WTC11 (cell line): ENCODE measurements around the gene SMAD5. TPM values are rescaled to one million over a fixed set of nuclear protein-coding genes. Genes with fewer than 3 reads are reported as not detected.

ENCODE experiments used
- ATAC-seq: fragments of 200-7000 bp; cut with Tn5 transposase; 2 replicates; pipeline ENCODE4 v1.10.0; 2021; ENCODE audit warnings: mild to moderate bottlenecking, moderate library complexity
- CTCF ChIA-PET: fragments of 300-600 bp; sonication (Branson Sonifier 250); formaldehyde crosslinking; loops from one replicate; lab custom pipeline; 2021; ENCODE audit warnings: antibody characterized with exemption; lab: Charles Lee
- POLR2A ChIA-PET: fragments of 350-600 bp; sonication (Branson Sonifier 250); formaldehyde crosslinking; loops from one replicate; lab custom pipeline; 2021; ENCODE audit warnings: antibody characterized with exemption; lab: Charles Lee
- DNase-seq: peaks from one replicate; pipeline ENCODE4 v3.0.0; 2021; ENCODE audit warnings: low spot score
- H3K27ac Mint-ChIP-seq: 2 replicates; pipeline ENCODE4 v1.8.0; 2021; ENCODE audit warnings: mixed read lengths
- H3K27me3 Mint-ChIP-seq: 2 replicates; pipeline ENCODE4 v1.8.0; 2021; ENCODE audit warnings: low read depth, mild to moderate bottlenecking, moderate library complexity, mixed read lengths
- H3K36me3 Mint-ChIP-seq: 2 replicates; pipeline ENCODE4 v1.8.0; 2021; ENCODE audit warnings: mixed read lengths
- H3K4me1 Mint-ChIP-seq: 2 replicates; pipeline ENCODE4 v1.8.0; 2022; ENCODE audit warnings: mixed read lengths
- H3K4me3 Mint-ChIP-seq: 2 replicates; pipeline ENCODE4 v1.8.0; 2021; ENCODE audit warnings: mild to moderate bottlenecking, moderate library complexity, mixed read lengths
- H3K9me3 Mint-ChIP-seq: 2 replicates; pipeline ENCODE4 v1.8.0; 2021; ENCODE audit warnings: mixed read lengths
- AFF4 ChIP-seq: sonication (generic); formaldehyde crosslinking; IDR thresholded peaks from 2 replicates; pipeline ENCODE4 v1.8.1; 2023; ENCODE audit warnings: mild to moderate bottlenecking, missing genetic modification reagents, borderline replicate concordance
- ATF3 ChIP-seq: sonication (generic); formaldehyde crosslinking; conservative IDR thresholded peaks from 2 replicates; pipeline ENCODE4 v1.8.1; 2022; ENCODE audit warnings: mild to moderate bottlenecking, missing genetic modification reagents
- CREM ChIP-seq: sonication (generic); formaldehyde crosslinking; IDR thresholded peaks from 2 replicates; pipeline ENCODE4 v1.8.1; 2022; ENCODE audit warnings: mild to moderate bottlenecking, missing genetic modification reagents, moderate library complexity
- E2F5 ChIP-seq: sonication (generic); formaldehyde crosslinking; IDR thresholded peaks from 2 replicates; pipeline ENCODE4 v1.8.1; 2022; ENCODE audit warnings: mild to moderate bottlenecking, moderate library complexity, missing genetic modification reagents
- ESRRA ChIP-seq: sonication (generic); formaldehyde crosslinking; IDR thresholded peaks from 2 replicates; pipeline ENCODE4 v1.8.1; 2022; ENCODE audit warnings: mild to moderate bottlenecking, missing genetic modification reagents, borderline replicate concordance
- FOXK1 ChIP-seq: sonication (generic); formaldehyde crosslinking; IDR thresholded peaks from 2 replicates; pipeline ENCODE4 v1.8.0; 2022; ENCODE audit warnings: mild to moderate bottlenecking, moderate library complexity, missing genetic modification reagents
- FOXP4 ChIP-seq: sonication (generic); formaldehyde crosslinking; IDR thresholded peaks from 2 replicates; pipeline ENCODE4 v1.8.0; 2022; ENCODE audit warnings: mild to moderate bottlenecking, missing genetic modification reagents
- GTF2I ChIP-seq: fragments of 250-450 bp; sonication (Bioruptor Pico); conservative IDR thresholded peaks from 2 replicates; pipeline ENCODE4 v1.4.0; 2021; ENCODE audit warnings: mild to moderate bottlenecking
- HMGA2 ChIP-seq: fragments of 250-450 bp; sonication (Bioruptor Pico); IDR thresholded peaks from 2 replicates; pipeline ENCODE4 v1.4.0; 2021; ENCODE audit warnings: mild to moderate bottlenecking, moderate library complexity
- MXD4 ChIP-seq: fragments of 250-450 bp; sonication (Bioruptor Pico); IDR thresholded peaks from 2 replicates; pipeline ENCODE4 v1.8.0; 2021; ENCODE audit warnings: mild to moderate bottlenecking, moderate library complexity, borderline replicate concordance
- NFATC4 ChIP-seq: fragments of 250-450 bp; sonication (Bioruptor Pico); IDR thresholded peaks from 2 replicates; pipeline ENCODE4 v1.9.0; 2021; ENCODE audit warnings: mild to moderate bottlenecking
- PREB ChIP-seq: sonication (generic); formaldehyde crosslinking; IDR thresholded peaks from 2 replicates; pipeline ENCODE4 v1.8.1; 2022; ENCODE audit warnings: mild to moderate bottlenecking, missing genetic modification reagents, moderate library complexity, borderline replicate concordance
- RELA ChIP-seq: sonication (generic); formaldehyde crosslinking; IDR thresholded peaks from 2 replicates; pipeline ENCODE4 v1.8.1; 2022; ENCODE audit warnings: missing genetic modification reagents, mild to moderate bottlenecking, borderline replicate concordance
- SOX15 ChIP-seq: fragments of 250-450 bp; sonication (Bioruptor Pico); IDR thresholded peaks from 2 replicates; pipeline ENCODE4 v1.9.0; 2021; ENCODE audit warnings: mild to moderate bottlenecking
- STAT6 ChIP-seq: sonication (generic); formaldehyde crosslinking; conservative IDR thresholded peaks from 2 replicates; pipeline ENCODE4 v1.8.1; 2023; ENCODE audit warnings: mild to moderate bottlenecking, low read depth, missing genetic modification reagents, moderate library complexity
- TCF7 ChIP-seq: sonication (generic); formaldehyde crosslinking; IDR thresholded peaks from 2 replicates; pipeline ENCODE4 v1.8.0; 2022; ENCODE audit warnings: mild to moderate bottlenecking, low read depth, missing genetic modification reagents, moderate library complexity
- TEAD1 ChIP-seq: sonication (generic); formaldehyde crosslinking; IDR thresholded peaks from 2 replicates; pipeline ENCODE4 v1.8.0; 2022; ENCODE audit warnings: mild to moderate bottlenecking, missing genetic modification reagents
- TEAD4 ChIP-seq: sonication (generic); formaldehyde crosslinking; IDR thresholded peaks from 2 replicates; pipeline ENCODE4 v1.8.0; 2022; ENCODE audit warnings: mild to moderate bottlenecking, missing genetic modification reagents
- TP53 ChIP-seq: sonication (generic); formaldehyde crosslinking; IDR thresholded peaks from 2 replicates; pipeline ENCODE4 v1.8.1; 2023; ENCODE audit warnings: mild to moderate bottlenecking, missing genetic modification reagents
- ZBTB21 ChIP-seq: sonication (generic); formaldehyde crosslinking; IDR thresholded peaks from 2 replicates; pipeline ENCODE4 v1.8.1; 2023; ENCODE audit warnings: mild to moderate bottlenecking, missing genetic modification reagents, borderline replicate concordance
- ZBTB43 ChIP-seq: sonication (generic); formaldehyde crosslinking; IDR thresholded peaks from 2 replicates; pipeline ENCODE4 v1.8.1; 2023; ENCODE audit warnings: mild to moderate bottlenecking, missing genetic modification reagents
- ZNF232 ChIP-seq: sonication (generic); formaldehyde crosslinking; IDR thresholded peaks from 2 replicates; pipeline ENCODE4 v1.8.0; 2022; ENCODE audit warnings: mild to moderate bottlenecking, missing genetic modification reagents
- ZNF423 ChIP-seq: fragments of 250-450 bp; sonication (Bioruptor Pico); IDR thresholded peaks from 2 replicates; pipeline ENCODE4 v2.1.2; 2022; ENCODE audit warnings: mild to moderate bottlenecking, moderate library complexity
- total RNA-seq: library from RNA; stranded (reverse); gene quantifications from 3 replicates; pipeline ENCODE4 v1.2.3, GENCODE V29; 2021

SMAD5 gene
- total RNA-seq, 1 experiment from 2014 or later, result 65.2 TPM

- Mint-ChIP-seq H3K9me3 (no peaks in the 10 kb centered on the region), H3K4me1 (peaks cover 17% of the 10 kb centered on the region), H3K4me3 (no peak overlapping the region), H3K27me3 (no peaks in the 10 kb centered on the region), H3K27ac (no peak overlapping the region), H3K36me3 (peaks cover 14% of the 10 kb centered on the region)
- POLR2A ChIA-PET, result no interaction called here
- no peak for DNase-seq
- TF ChIP-seq FOXP4 (CRISPR knock-in tag), result no peak
- no peak for TF ChIP-seq HMGA2 (CRISPR knock-in tag)
- TF ChIP-seq FOXK1, result no peak
- no peak for TF ChIP-seq CREM (CRISPR knock-in tag)
- no peak for TF ChIP-seq SOX15 (CRISPR knock-in tag)
- no peak for TF ChIP-seq NFATC4 (CRISPR knock-in tag)
- no peak for TF ChIP-seq STAT6 (CRISPR knock-in tag)
- TF ChIP-seq TCF7 (CRISPR knock-in tag), result no peak
- no peak for TF ChIP-seq E2F5 (CRISPR knock-in tag)
- TF ChIP-seq ZBTB21 (CRISPR knock-in tag), result no peak
- no peak for TF ChIP-seq TEAD1
- no peak for TF ChIP-seq GTF2I (CRISPR knock-in tag)
- TF ChIP-seq MXD4 (CRISPR knock-in tag), result no peak
- TF ChIP-seq TEAD4 (CRISPR knock-in tag), result no peak
- TF ChIP-seq TP53, result no peak
- CTCF ChIA-PET, result no interaction called here
- no peak for ATAC-seq
Observed at GRCh38 chr5:136149891-136150290, 17.2 kb downstream of the SMAD5 start.

- DNase-seq (no peak), ATAC-seq (no peak)
- H3K36me3 Mint-ChIP-seq, result peaks cover 40% of the 10 kb centered on the region
- no peak overlapping the region for H3K27ac Mint-ChIP-seq
- CTCF ChIA-PET, result no interaction called here
- H3K9me3 Mint-ChIP-seq, result peaks cover 13% of the 10 kb centered on the region
- H3K4me1 Mint-ChIP-seq, result peaks cover 14% of the 10 kb centered on the region
- H3K4me3 Mint-ChIP-seq, result no peak overlapping the region
- POLR2A ChIA-PET, result no interaction called here
- no peaks in the 10 kb centered on the region for H3K27me3 Mint-ChIP-seq
- no peak for TF ChIP-seq AFF4 (CRISPR knock-in tag)
- no peak for TF ChIP-seq PREB
- TF ChIP-seq ZNF423 (CRISPR knock-in tag), result no peak
- TF ChIP-seq ATF3 (CRISPR knock-in tag), result no peak
- no peak for TF ChIP-seq RELA (CRISPR knock-in tag)
- TF ChIP-seq TEAD1, result no peak
- TF ChIP-seq ZBTB43 (CRISPR knock-in tag), result no peak
- TF ChIP-seq ZNF232, result no peak
- no peak for TF ChIP-seq ESRRA (CRISPR knock-in tag)
Observed at GRCh38 chr5:136153581-136154236, 21.1 kb downstream of the SMAD5 start.
